Loucy (cell line): Measurements from ENCODE around the gene KLF17.

Experiments used
- H2AFZ ChIP-seq: fragments of 200-600 bp; sonication (generic); 2 replicates; pipeline ENCODE4 v1.6.0; 2016; ENCODE audit warnings: antibody characterized with exemption, mild to moderate bottlenecking, low read length, moderate library complexity
- H3F3A ChIP-seq: fragments of 200-600 bp; 2 replicates; pipeline ENCODE4 v1.6.0; 2016; ENCODE audit warnings: antibody characterized with exemption, low read depth, mild to moderate bottlenecking
- H3K27me3 ChIP-seq: fragments of 200-600 bp; sonication (generic); 2 replicates; pipeline ENCODE4 v1.6.1; 2014; ENCODE audit warnings: low read length, mild to moderate bottlenecking; ENCODE audit not compliant: insufficient read depth, poor library complexity, severe bottlenecking
- H3K36me3 ChIP-seq: fragments of 200-600 bp; sonication (generic); 2 replicates; pipeline ENCODE4 v1.6.1; 2016; ENCODE audit warnings: low read length; ENCODE audit not compliant: insufficient read depth
- H3K4me1 ChIP-seq: fragments of 200-600 bp; sonication (generic); 2 replicates; pipeline ENCODE4 v1.5.1; 2014; ENCODE audit warnings: low read length, mild to moderate bottlenecking; ENCODE audit not compliant: insufficient read depth, poor library complexity, severe bottlenecking
- H3K4me2 ChIP-seq: fragments of 200-600 bp; sonication (generic); 2 replicates; pipeline ENCODE4 v1.6.0; 2014; ENCODE audit warnings: antibody characterized with exemption, low read length, low read depth, mild to moderate bottlenecking; ENCODE audit not compliant: poor library complexity, severe bottlenecking
- H3K4me3 ChIP-seq: fragments of 200-600 bp; sonication (generic); 2 replicates; pipeline ENCODE4 v1.5.1; 2014; ENCODE audit warnings: low read length, mild to moderate bottlenecking, mixed read lengths; ENCODE audit not compliant: poor library complexity, severe bottlenecking
- H3K79me2 ChIP-seq: fragments of 200-600 bp; sonication (generic); 2 replicates; pipeline ENCODE4 v1.6.1; 2014; ENCODE audit warnings: low read length; ENCODE audit not compliant: insufficient read depth
- H3K9ac ChIP-seq: fragments of 200-600 bp; sonication (generic); 2 replicates; pipeline ENCODE4 v1.6.0; 2014; ENCODE audit warnings: mild to moderate bottlenecking, low read depth, low read length, moderate library complexity; ENCODE audit not compliant: poor library complexity, severe bottlenecking
- H3K9me2 ChIP-seq: fragments of 200-600 bp; sonication (generic); replicated peaks from 2 replicates; pipeline ENCODE4 v1.6.1; 2016; ENCODE audit warnings: low read depth, low read length, mixed read lengths
- H3K9me3 ChIP-seq: fragments of 200-600 bp; sonication (generic); 2 replicates; pipeline ENCODE4 v1.6.1; 2014; ENCODE audit warnings: mild to moderate bottlenecking, antibody characterized with exemption, low read length, low read depth; ENCODE audit not compliant: insufficient read depth
- H4K20me1 ChIP-seq: fragments of 200-600 bp; sonication (generic); 2 replicates; pipeline ENCODE4 v1.6.0; 2014; ENCODE audit warnings: antibody characterized with exemption, low read length, mild to moderate bottlenecking; ENCODE audit not compliant: insufficient read depth, poor library complexity, severe bottlenecking
- CTCF ChIP-seq: fragments of 200-600 bp; sonication (generic); conservative IDR thresholded peaks from 2 replicates; pipeline ENCODE4 v1.5.1; 2014; ENCODE audit warnings: mild to moderate bottlenecking, antibody characterized with exemption, low read length
- EZH2phosphoT487 ChIP-seq: fragments of 200-600 bp; IDR thresholded peaks from 2 replicates; pipeline ENCODE4 v1.6.1; 2018; ENCODE audit warnings: antibody characterized with exemption, mild to moderate bottlenecking, moderate library complexity, borderline replicate concordance

The KLF17 gene

DNA sequence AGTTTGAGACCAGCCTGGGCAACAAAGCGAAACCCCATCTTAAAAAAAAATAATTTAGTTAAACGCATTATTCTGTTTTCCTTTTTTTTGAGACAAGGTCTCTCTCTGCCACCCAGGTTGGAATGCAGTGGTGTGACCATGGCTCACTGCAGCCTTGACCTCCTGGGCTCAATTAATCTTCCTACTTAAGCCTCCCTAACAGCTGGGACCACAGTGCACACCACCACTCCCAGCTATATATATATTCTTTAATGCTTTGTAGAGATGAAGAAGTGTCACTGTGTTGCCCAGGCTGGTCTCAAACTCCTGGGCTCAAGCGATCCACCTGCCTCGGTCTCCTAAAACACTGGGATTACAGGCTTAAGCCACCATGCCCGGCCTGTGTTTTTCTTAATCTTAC, 7.7 kb upstream of the KLF17 start:
- Histone ChIP-seq H3K9me3 (no peaks in the 10 kb centered on the region), H2AFZ (no peak overlapping the region), H3K36me3 (no peaks in the 10 kb centered on the region), H3K9ac (no peak overlapping the region), H4K20me1 (no peaks in the 10 kb centered on the region), H3K27me3 (no peaks in the 10 kb centered on the region), H3F3A (no peaks in the 10 kb centered on the region), H3K4me3 (no peak overlapping the region), H3K79me2 (no peaks in the 10 kb centered on the region), H3K4me2 (no peak overlapping the region), H3K4me1 (peaks cover 3% of the 10 kb centered on the region), H3K9me2 (no peaks in the 10 kb centered on the region)
- TF ChIP-seq EZH2phosphoT487 (no peak), CTCF (no peak)

DNA sequence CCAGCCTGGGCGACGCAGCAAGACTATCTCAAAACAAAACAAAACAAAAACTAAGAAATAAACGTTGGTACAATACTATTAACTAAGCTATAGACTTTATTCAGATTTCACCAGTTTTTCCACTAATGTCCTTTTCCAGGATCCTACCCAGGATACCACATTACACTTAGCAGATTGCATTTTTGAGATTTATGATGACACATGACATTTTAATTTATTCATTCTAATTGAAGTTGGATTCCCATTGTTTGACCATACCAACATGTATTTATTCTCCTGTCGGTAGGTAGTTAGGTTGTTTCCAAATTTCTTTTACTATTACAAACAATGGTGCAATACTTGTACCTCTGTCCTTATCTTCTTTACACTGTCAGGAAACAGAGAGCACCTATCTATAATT, 6.8 kb upstream of the KLF17 start:
- no peak overlapping the region for H3K4me3 ChIP-seq
- H3K36me3 ChIP-seq = no peaks in the 10 kb centered on the region
- no peaks in the 10 kb centered on the region for H3K79me2 ChIP-seq
- no peak overlapping the region for H3K4me2 ChIP-seq
- H3K9me3 ChIP-seq = no peaks in the 10 kb centered on the region
- TF ChIP-seq EZH2phosphoT487 = no peak
- TF ChIP-seq CTCF = no peak
- no peaks in the 10 kb centered on the region for H3K9me2 ChIP-seq
- no peak overlapping the region for H3K9ac ChIP-seq
- no peak overlapping the region for H2AFZ ChIP-seq
- H3K27me3 ChIP-seq = no peaks in the 10 kb centered on the region
- peaks cover 3% of the 10 kb centered on the region for H3K4me1 ChIP-seq
- no peaks in the 10 kb centered on the region for H4K20me1 ChIP-seq
- no peaks in the 10 kb centered on the region for H3F3A ChIP-seq

- no peak for TF ChIP-seq EZH2phosphoT487
- TF ChIP-seq CTCF = no peak
- H3K9ac ChIP-seq = no peak overlapping the region
Measured at GRCh38 chr1:44112486-44112885, 6.1 kb upstream of the KLF17 start.

More at GRCh38 chr1:44112486-44112885, 6.1 kb upstream of the KLF17 start:
- H3K4me1 ChIP-seq = peaks cover 3% of the 10 kb centered on the region
- H3K4me2 ChIP-seq = no peak overlapping the region
- H3K9me2 ChIP-seq = no peaks in the 10 kb centered on the region
- no peak overlapping the region for H3K4me3 ChIP-seq
- no peaks in the 10 kb centered on the region for H3F3A ChIP-seq
- H3K79me2 ChIP-seq = no peaks in the 10 kb centered on the region
- H4K20me1 ChIP-seq = no peaks in the 10 kb centered on the region
- no peaks in the 10 kb centered on the region for H3K36me3 ChIP-seq
- no peak overlapping the region for H2AFZ ChIP-seq
- H3K9me3 ChIP-seq = no peaks in the 10 kb centered on the region
- no peaks in the 10 kb centered on the region for H3K27me3 ChIP-seq
